OCI-LY3 (cell line): ENCODE results near the gene PPWD1.

ENCODE experiments used
- CTCF ChIP-seq: fragments of 200-600, 300-600 bp; sonication (generic); IDR thresholded peaks from 2 replicates; pipeline ENCODE4 v1.5.1; 2014; ENCODE audit warnings: antibody characterized with exemption, low read length, low read depth
- EZH2phosphoT487 ChIP-seq: fragments of 200-600 bp; shearing (Covaris generic); IDR thresholded peaks from 2 replicates; pipeline ENCODE4 v1.6.1; 2018; ENCODE audit warnings: antibody characterized with exemption, mixed run types, low read depth

- TF ChIP-seq CTCF: no peak
- no peak for TF ChIP-seq EZH2phosphoT487
Measured at GRCh38 chr5:65535529-65535987, 27.5 kb upstream of the PPWD1 start.
